A549 (cell line): ENCODE measurements around the gene PHRF1. TPM values are rescaled to one million over a fixed set of nuclear protein-coding genes. Genes with fewer than 3 reads are reported as not detected.

Experiments
- ATAC-seq, 2 experiments: fragments of 200-7000 bp in 1 of 2; fragments of >200 bp in 1 of 2; cut with Nextera tagmentation in 1 of 2; cut with Tn5 transposase in 1 of 2; 3 replicates each; pipeline versions ENCODE4 v1.8.0 to v1.9.1; 2018 to 2020; ENCODE audit warnings: mild to moderate bottlenecking in 1 of 2, moderate library complexity in 1 of 2
- CTCF ChIA-PET: fragments of 300-600 bp; sonication (Branson Sonifier 250); formaldehyde crosslinking; extraction: SDS; loops from one replicate; lab custom pipeline; 2021; ENCODE audit warnings: antibody characterized with exemption, inconsistent platforms; lab: Yijun Ruan, JAX
- POLR2A ChIA-PET: fragments of 350-600 bp; formaldehyde crosslinking; extraction: SDS; loops from one replicate; lab custom pipeline; 2021; ENCODE audit warnings: antibody characterized with exemption, inconsistent platforms; lab: Yijun Ruan, JAX
- DNase-seq, 2 experiments: peaks; one replicate each; pipeline versions ENCODE4 v3.0.0 to v3.0.0-alpha.2; 2011 to 2016; ENCODE audit warnings: low read depth in 1 of 2, low spot score in 1 of 2
- FAIRE-seq: peaks from 2 replicates; lab custom pipeline; 2011; peaks lifted over from hg19 to GRCh38; lab: Jason Lieb, UNC
- H3K27ac ChIP-seq, 2 experiments: fragments of >200 bp; sonication (Bioruptor Twin); formaldehyde crosslinking; 3 replicates each; pipeline ENCODE4 v1.5.1; 2016 to 2017
- H3K4me1 ChIP-seq: fragments of >200 bp; sonication (Bioruptor Twin); formaldehyde crosslinking; 3 replicates; pipeline ENCODE4 v1.6.1; 2016
- H3K4me2 ChIP-seq: fragments of >200 bp; sonication (Bioruptor Twin); formaldehyde crosslinking; 3 replicates; pipeline ENCODE4 v1.6.1; 2016
- H3K4me3 ChIP-seq: fragments of >200 bp; sonication (Bioruptor Twin); formaldehyde crosslinking; 3 replicates; pipeline ENCODE4 v1.5.1; 2016
- H3K9me3 ChIP-seq: fragments of >200 bp; sonication (Bioruptor Twin); formaldehyde crosslinking; 3 replicates; pipeline ENCODE4 v1.6.1; 2016
- BCL3 ChIP-seq: fragments of >200 bp; sonication (Bioruptor Twin); formaldehyde crosslinking; IDR thresholded peaks from 3 replicates; pipeline ENCODE4 v1.6.1; 2016
- CBX2 ChIP-seq: fragments of 200-600 bp; sonication (generic); IDR thresholded peaks from 2 replicates; pipeline ENCODE4 v1.6.1; 2016; ENCODE audit warnings: low read depth, mild to moderate bottlenecking, borderline replicate concordance
- CBX8 ChIP-seq: fragments of 200-600 bp; sonication (generic); IDR thresholded peaks from 2 replicates; pipeline ENCODE4 v1.6.1; 2016
- CTCF ChIP-seq: fragments of >200 bp; sonication (Bioruptor Twin); formaldehyde crosslinking; IDR thresholded peaks from 3 replicates; pipeline ENCODE4 v1.5.1; 2016
- E2F6 ChIP-seq: IDR thresholded peaks from 2 replicates; pipeline ENCODE4 v1.6.1; 2012; ENCODE audit warnings: low read depth, borderline replicate concordance
- EHF ChIP-seq: fragments of 250-450 bp; sonication (Bioruptor Pico); IDR thresholded peaks from 2 replicates; pipeline ENCODE4 v1.5.0; 2020; ENCODE audit warnings: mild to moderate bottlenecking
- EP300 ChIP-seq, 2 experiments: fragments of >200 bp; sonication (Bioruptor Twin); formaldehyde crosslinking; IDR thresholded peaks; 2 replicates in 1 of 2; 3 replicates in 1 of 2; pipeline ENCODE4 v1.6.1; 2016 to 2017
- ESRRA ChIP-seq: fragments of 150-350 bp; IDR thresholded peaks from 2 replicates; pipeline ENCODE4 v1.6.1; 2014; ENCODE audit warnings: mild to moderate bottlenecking, low read length, borderline replicate concordance
- FOSL2 ChIP-seq, 2 experiments: fragments of 450-650 bp in 1 of 2; fragments of >200 bp in 1 of 2; sonication (Bioruptor Twin) in 1 of 2; formaldehyde crosslinking; IDR thresholded peaks; 2 replicates each; pipeline versions ENCODE4 v1.5.0 to v1.6.1; 2016 to 2020; ENCODE audit warnings: mild to moderate bottlenecking in 1 of 2, moderate library complexity in 1 of 2
- FOXS1 ChIP-seq: fragments of 250-450 bp; sonication (Bioruptor Pico); IDR thresholded peaks from 2 replicates; pipeline ENCODE4 v1.5.0; 2020; ENCODE audit warnings: mild to moderate bottlenecking, moderate library complexity
- HOXA7 ChIP-seq: fragments of 250-450 bp; sonication (Bioruptor Pico); IDR thresholded peaks from 2 replicates; pipeline ENCODE4 v1.5.0; 2020; ENCODE audit warnings: mild to moderate bottlenecking, moderate library complexity
- JUNB ChIP-seq: fragments of >200 bp; sonication (Bioruptor Twin); formaldehyde crosslinking; IDR thresholded peaks from 2 replicates; pipeline ENCODE4 v1.6.1; 2016
- MYC ChIP-seq: IDR thresholded peaks from 2 replicates; pipeline ENCODE4 v1.6.1; 2012; ENCODE audit warnings: mild to moderate bottlenecking, inconsistent platforms, low read length, improper control_type of control experiment, borderline replicate concordance
- NPAS2 ChIP-seq: fragments of 250-450 bp; sonication (Bioruptor Pico); IDR thresholded peaks from 2 replicates; pipeline ENCODE4 v1.8.0; 2022; ENCODE audit warnings: mild to moderate bottlenecking, moderate library complexity, borderline replicate concordance
- NR3C1 ChIP-seq: fragments of >200 bp; sonication (Bioruptor Twin); formaldehyde crosslinking; IDR thresholded peaks from 3 replicates; pipeline ENCODE4 v1.6.1; 2017
- PHF8 ChIP-seq: fragments of 200-600 bp; sonication (generic); IDR thresholded peaks from 2 replicates; pipeline ENCODE4 v1.6.1; 2016; ENCODE audit warnings: low read depth, mild to moderate bottlenecking, antibody characterized with exemption, moderate library complexity, borderline replicate concordance
- RARB ChIP-seq: fragments of 250-450 bp; sonication (Bioruptor Pico); IDR thresholded peaks from 2 replicates; pipeline ENCODE4 v1.8.0; 2021; ENCODE audit warnings: mild to moderate bottlenecking, moderate library complexity
- RCOR1 ChIP-seq: fragments of 150-350 bp; IDR thresholded peaks from 2 replicates; pipeline ENCODE4 v1.6.1; 2014; ENCODE audit warnings: antibody characterized with exemption, low read length, low read depth
- RFX5 ChIP-seq: fragments of 450-650 bp; IDR thresholded peaks from 2 replicates; pipeline ENCODE4 v1.7.1; 2014; ENCODE audit warnings: antibody characterized with exemption, mild to moderate bottlenecking, moderate library complexity
- SMC3 ChIP-seq: fragments of >200 bp; sonication (Bioruptor Twin); formaldehyde crosslinking; IDR thresholded peaks from 3 replicates; pipeline ENCODE4 v1.6.1; 2018; ENCODE audit warnings: inconsistent platforms
- TP53 ChIP-seq: fragments of 250-450 bp; sonication (Bioruptor Pico); IDR thresholded peaks from 2 replicates; pipeline ENCODE4 v1.5.0; 2021; ENCODE audit warnings: mild to moderate bottlenecking, moderate library complexity
- ZFP36 ChIP-seq: fragments of 450-650 bp; IDR thresholded peaks from 2 replicates; pipeline ENCODE4 v1.6.1; 2014; ENCODE audit warnings: borderline replicate concordance; ENCODE audit not compliant: partially characterized antibody
- ZNF302 ChIP-seq: fragments of 250-450 bp; sonication (Bioruptor Pico); IDR thresholded peaks from 2 replicates; pipeline ENCODE4 v1.9.0; 2021; ENCODE audit warnings: inconsistent platforms, mild to moderate bottlenecking, moderate library complexity
- WGBS: methylation state at CpG from one replicate; pipeline ENCODE4 v1.1.6; 2017; ENCODE audit errors: missing lambda C conversion rate; 5-methylcytosine and 5-hydroxymethylcytosine counted together
- polyA plus RNA-seq, 4 experiments: library from polyadenylated mRNA; depleted of rRNA in 3 of 4; stranded (reverse); fragments of >200 nt; fragmentation: RNase III in 1 of 4; extraction: RNeasy Plus Mini Kit Qiagen cat#74134 plus additional on column Dnase treatment in 1 of 4; gene quantifications; 2 replicates in 3 of 4; 3 replicates in 1 of 4; pipeline ENCODE4 v1.2.3, GENCODE V29; 2011 to 2017

PHRF1 gene
- polyA plus RNA-seq, 2 of the 4 experiments (the other 2 are of a cell fraction) = 10.8 to 25.3 TPM

GRCh38 chr11:614021-614622 lies 37.9 kb downstream of the PHRF1 start:
- CTCF ChIA-PET = interaction anchor here (0.7 to 1.4 kb wide), 3 partner anchors 11 to 60 kb away, joined by 3 read pairs; no protein-coding TSS in a partner anchor
- FAIRE-seq (no peak), ATAC-seq (no peak), DNase-seq (no peak)
- TF ChIP-seq BCL3 = no peak
- TF ChIP-seq NR3C1 = no peak
- no peak for TF ChIP-seq FOSL2 (IDR thresholded peaks at IDR 0.05)
- TF ChIP-seq FOSL2 (CRISPR knock-in tag; IDR thresholded peaks at IDR 0.05) = no peak
- TF ChIP-seq HOXA7 = no peak
- no peak for TF ChIP-seq TP53 (CRISPR knock-in tag)
- no peak for TF ChIP-seq RARB
- no peak for TF ChIP-seq RFX5
- no peak for TF ChIP-seq JUNB
- no peak for TF ChIP-seq PHF8
- TF ChIP-seq MYC = no peak
- no peak for TF ChIP-seq CTCF
- no peak for TF ChIP-seq SMC3
- no peak for TF ChIP-seq CBX8
- no peak for TF ChIP-seq ZNF302 (CRISPR knock-in tag)
- TF ChIP-seq EP300 (IDR thresholded peaks at IDR 0.05) = no peak
- TF ChIP-seq CBX2 = no peak
- no peak overlapping the region for H3K27ac ChIP-seq
- POLR2A ChIA-PET = interaction anchor here (1.0 to 1.5 kb wide), 2 partner anchors 13 to 38 kb away, joined by 3 to 5 read pairs; no protein-coding TSS in a partner anchor
- H3K9me3 ChIP-seq = no peaks in the 10 kb centered on the region
- WGBS = 95% methylated on average over 10 of the region's 14 CpGs
- H3K4me2 ChIP-seq = no peak overlapping the region
- H3K4me3 ChIP-seq = no peak overlapping the region
- H3K4me1 ChIP-seq = peaks cover 13% of the 10 kb centered on the region; the same call in 2 of the 3 replicates

- ChIA-PET CTCF (interaction anchor here (0.7 to 0.9 kb wide), 2 partner anchors 51 to 60 kb away, joined by 3 read pairs; no protein-coding TSS in a partner anchor), POLR2A (interaction anchor here (1.0 to 1.5 kb wide), 2 partner anchors 14 to 39 kb away, joined by 3 to 5 read pairs; no protein-coding TSS in a partner anchor)
- Histone ChIP-seq H3K4me1 (peaks cover 13% of the 10 kb centered on the region; the same call in 2 of the 3 replicates), H3K4me2 (peak overlapping the region; percentile 93), H3K9me3 (no peaks in the 10 kb centered on the region), H3K4me3 (peak overlapping the region; percentile 58), H3K27ac (peak overlapping the region; percentile 88 to 97)
- FAIRE-seq (no peak), ATAC-seq (peak; percentile 0 to 5; a peak in 5 of 6 replicates), DNase-seq (no peak)
- TF ChIP-seq PHF8 = no peak
- TF ChIP-seq MYC = no peak
- TF ChIP-seq E2F6 = no peak
- TF ChIP-seq NR3C1 = no peak
- TF ChIP-seq ZNF302 (CRISPR knock-in tag) = no peak
- TF ChIP-seq NPAS2 = no peak
- no peak for TF ChIP-seq ESRRA
- no peak for TF ChIP-seq ZFP36
- no peak for TF ChIP-seq HOXA7
- no peak for TF ChIP-seq CBX8
- TF ChIP-seq FOXS1 (CRISPR knock-in tag) = no peak
- no peak for TF ChIP-seq EHF
- TF ChIP-seq RCOR1 = no peak
- no peak for TF ChIP-seq CBX2
- 94% methylated on average over 60 of the region's 68 CpGs for WGBS
Observed at GRCh38 chr11:614623-615503, 38.6 kb downstream of the PHRF1 start.
